Trophoblast cell (in vitro differentiated cells and primary cell): ENCODE measurements around the gene PTGER1.

ENCODE experiments used
- DNase-seq, 2 donors: peaks; one replicate each; pipeline ENCODE4 v3.0.0-alpha.2; 2016
- H2AFZ ChIP-seq: 2 replicates; pipeline ENCODE4 v1.6.1; 2013; ENCODE audit warnings: low read length, moderate library complexity, mild to moderate bottlenecking; ENCODE audit not compliant: insufficient read depth, poor library complexity
- H2AK5ac ChIP-seq: 2 replicates; pipeline ENCODE4 v1.6.1; 2013; ENCODE audit warnings: mild to moderate bottlenecking, low read length
- H2BK120ac ChIP-seq: 2 replicates; pipeline ENCODE4 v1.6.1; 2013; ENCODE audit warnings: low read length, mild to moderate bottlenecking, moderate library complexity; ENCODE audit not compliant: insufficient read depth, poor library complexity
- H2BK12ac ChIP-seq: 2 replicates; pipeline ENCODE4 v1.6.1; 2013; ENCODE audit warnings: mild to moderate bottlenecking, low read length, moderate library complexity
- H2BK5ac ChIP-seq: 2 replicates; pipeline ENCODE4 v1.6.1; 2013; ENCODE audit warnings: low read length, low read depth, moderate library complexity, mild to moderate bottlenecking; ENCODE audit not compliant: poor library complexity
- H3K14ac ChIP-seq: 2 replicates; pipeline ENCODE4 v1.6.1; 2013; ENCODE audit warnings: mild to moderate bottlenecking, low read length
- H3K18ac ChIP-seq: 2 replicates; pipeline ENCODE4 v1.6.1; 2013; ENCODE audit warnings: mild to moderate bottlenecking, low read length
- H3K23ac ChIP-seq: 2 replicates; pipeline ENCODE4 v1.6.1; 2013; ENCODE audit warnings: low read length
- H3K27ac ChIP-seq: 2 replicates; pipeline ENCODE4 v1.5.1; 2013; ENCODE audit warnings: low read depth, mild to moderate bottlenecking, inconsistent platforms, low read length, moderate library complexity
- H3K27me3 ChIP-seq: 2 replicates; pipeline ENCODE4 v1.6.1; 2013; ENCODE audit warnings: inconsistent platforms, mild to moderate bottlenecking, low read length, moderate library complexity; ENCODE audit not compliant: insufficient read depth
- H3K36me3 ChIP-seq, 2 experiments: 1 replicate in 1 of 2; 2 replicates in 1 of 2; pipeline ENCODE4 v1.6.1; 2013; ENCODE audit warnings: low read length in 2 of 2, mild to moderate bottlenecking in 2 of 2, moderate library complexity in 1 of 2; ENCODE audit not compliant: insufficient read depth in 2 of 2, control insufficient read depth in 1 of 2
- H3K4ac ChIP-seq: 2 replicates; pipeline ENCODE4 v1.6.1; 2013; ENCODE audit warnings: low read depth, mild to moderate bottlenecking, low read length, moderate library complexity
- H3K4me1 ChIP-seq, 2 experiments: 1 replicate in 1 of 2; 2 replicates in 1 of 2; pipeline ENCODE4 v1.6.1; 2013; ENCODE audit warnings: low read length in 2 of 2, mild to moderate bottlenecking in 2 of 2, moderate library complexity in 1 of 2; ENCODE audit not compliant: insufficient read depth in 2 of 2, control insufficient read depth in 1 of 2
- H3K4me2 ChIP-seq: 2 replicates; pipeline ENCODE4 v1.6.1; 2013; ENCODE audit warnings: inconsistent platforms, mild to moderate bottlenecking, low read length, moderate library complexity
- H3K4me3 ChIP-seq: 2 replicates; pipeline ENCODE4 v1.5.1; 2013; ENCODE audit warnings: mild to moderate bottlenecking, low read depth, low read length, inconsistent platforms
- H3K79me1 ChIP-seq: one replicate; pipeline ENCODE4 v1.6.1; 2013; ENCODE audit warnings: low read length
- H3K79me2 ChIP-seq: 2 replicates; pipeline ENCODE4 v1.6.1; 2013; ENCODE audit warnings: low read length, mild to moderate bottlenecking; ENCODE audit not compliant: control insufficient read depth, insufficient read depth, poor library complexity
- H3K9ac ChIP-seq: 2 replicates; pipeline ENCODE4 v1.6.1; 2013; ENCODE audit warnings: mild to moderate bottlenecking, low read length
- H3K9me3 ChIP-seq: 2 replicates; pipeline ENCODE4 v1.6.1; 2013; ENCODE audit warnings: low read depth, mild to moderate bottlenecking, control low read depth, inconsistent platforms, low read length; ENCODE audit not compliant: insufficient read depth
- H4K12ac ChIP-seq: 2 replicates; pipeline ENCODE4 v1.6.1; 2013; ENCODE audit warnings: low read depth, mild to moderate bottlenecking, low read length, moderate library complexity
- H4K8ac ChIP-seq: 2 replicates; pipeline ENCODE4 v1.6.1; 2013; ENCODE audit warnings: low read depth, mild to moderate bottlenecking, low read length, moderate library complexity
- H4K91ac ChIP-seq: one replicate; pipeline ENCODE4 v1.6.1; 2013; ENCODE audit warnings: low read depth, mild to moderate bottlenecking, low read length, moderate library complexity
- WGBS: extraction: QIAGEN DNeasy Blood & Tissue Kit; methylation state at CpG from one replicate; pipeline ENCODE4 v1.1.7; 2013; ENCODE audit warnings: missing lambda C conversion rate; ENCODE audit not compliant: insufficient read length, insufficient coverage; ENCODE audit errors: extremely low coverage; 5-methylcytosine and 5-hydroxymethylcytosine counted together

PTGER1 gene

DNA sequence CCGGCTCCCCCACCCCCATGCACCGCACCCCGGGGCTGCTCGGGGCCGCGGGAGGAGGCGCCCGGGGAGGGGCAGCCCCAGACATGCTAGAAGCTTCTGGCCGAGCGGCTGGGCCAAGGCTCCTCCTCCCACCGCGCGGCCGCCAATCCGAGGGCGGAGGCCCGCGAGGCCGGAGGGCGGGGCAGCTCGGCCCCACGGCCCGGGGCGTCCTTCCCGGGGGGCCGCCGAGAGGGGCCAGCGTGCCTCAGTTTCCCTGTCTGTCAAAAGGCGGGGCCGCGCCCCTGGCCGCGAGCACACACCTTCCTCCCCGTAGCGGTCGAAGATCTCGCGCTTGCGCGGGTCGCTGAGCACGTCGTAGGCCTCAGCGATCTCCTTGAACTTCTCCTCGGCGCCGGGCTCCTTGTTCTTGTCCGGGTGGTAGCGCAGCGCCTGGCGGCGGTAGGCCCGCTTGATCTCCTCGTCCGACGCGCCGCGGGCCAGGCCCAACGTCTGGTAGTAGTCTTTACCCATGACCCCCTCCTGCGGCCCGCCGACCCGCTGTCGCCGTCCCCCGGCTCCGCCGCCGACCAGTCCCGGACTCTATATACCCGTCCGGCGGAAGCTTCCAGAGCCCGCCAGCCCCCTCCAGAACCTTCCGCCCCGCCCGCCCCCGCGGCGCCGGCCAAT lies 42.8 kb upstream of the PTGER1 start, which contains the start of gene DNAJB1:
Gene DNAJB1, minus strand, starts transcription at position 558 of the 666 bp plus-strand sequence. Its CDS starts 48 bp downstream, at position 510.
- peak within 1 kb of the TSS; percentile 95 for H2BK5ac ChIP-seq
- peak; percentile 49 to 69 for DNase-seq
- peak within 1 kb of the TSS; percentile 100 for H3K4me3 ChIP-seq
- peak within 1 kb of the TSS; percentile 78 for H4K8ac ChIP-seq
- peaks cover 10 to 13% of the 10 kb centered on the region in 2 experiments for H3K4me1 ChIP-seq
- H3K23ac ChIP-seq = no peak within 1 kb of the TSS
- WGBS = no CpG with 5 or more reads among the region's 82 CpGs
- peak within 1 kb of the TSS; percentile 80 for H3K27ac ChIP-seq
- H3K4ac ChIP-seq = peak within 1 kb of the TSS; percentile 94
- no peak within 1 kb of the TSS for H2BK12ac ChIP-seq
- H2AFZ ChIP-seq = peak within 1 kb of the TSS; percentile 38
- H3K9ac ChIP-seq = peak within 1 kb of the TSS; percentile 97
- H3K36me3 ChIP-seq = peaks cover 25 to 28% of the 10 kb centered on the region in 2 experiments
- H4K12ac ChIP-seq = peak within 1 kb of the TSS; percentile 73
- H3K4me2 ChIP-seq = peak within 1 kb of the TSS; percentile 80
- no peaks in the 10 kb centered on the region for H3K9me3 ChIP-seq
- H2BK120ac ChIP-seq = peak within 1 kb of the TSS; percentile 59
- peaks cover 18% of the 10 kb centered on the region for H3K79me2 ChIP-seq
- H2AK5ac ChIP-seq = peak within 1 kb of the TSS; percentile 84
- H3K14ac ChIP-seq = peak within 1 kb of the TSS; percentile 95
- H4K91ac ChIP-seq = peak within 1 kb of the TSS; percentile 82
- H3K18ac ChIP-seq = peak within 1 kb of the TSS; percentile 90
- H3K79me1 ChIP-seq = peaks cover 13% of the 10 kb centered on the region
- H3K27me3 ChIP-seq = no peaks in the 10 kb centered on the region

DNA sequence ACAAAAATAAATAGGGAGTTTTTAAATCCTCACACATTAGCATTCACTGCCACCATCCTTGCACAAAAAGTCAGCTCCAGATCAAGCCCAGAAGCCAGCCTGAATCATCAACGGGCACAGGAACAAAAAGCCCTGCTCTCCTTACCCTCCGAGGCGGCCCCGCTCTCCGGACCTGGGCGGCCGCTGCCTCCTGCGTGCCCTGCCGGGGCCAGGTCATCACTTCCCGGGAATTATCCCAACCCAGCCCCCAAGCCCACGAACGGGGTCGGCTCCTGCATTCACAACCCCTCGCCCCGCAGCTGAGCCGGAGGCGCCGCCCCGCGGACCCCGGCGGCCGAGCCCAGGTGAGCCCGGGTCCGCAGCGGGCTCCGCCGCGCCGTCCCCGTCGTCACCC lies 42.3 kb upstream of the PTGER1 start:
- H3K27me3 ChIP-seq = no peaks in the 10 kb centered on the region
- DNase-seq = peak in 1 of 2 donors; percentile 25
- H3K4me1 ChIP-seq = peaks cover 10 to 13% of the 10 kb centered on the region in 2 experiments
- peak overlapping the region; percentile 83 for H3K9ac ChIP-seq
- H3K18ac ChIP-seq = peak overlapping the region; percentile 20
- peak overlapping the region; percentile 41 for H3K14ac ChIP-seq
- H3K27ac ChIP-seq = peak overlapping the region; percentile 80
- no peak overlapping the region for H4K12ac ChIP-seq
- no peaks in the 10 kb centered on the region for H3K9me3 ChIP-seq
- peak overlapping the region; percentile 28 for H2BK5ac ChIP-seq
- H2BK12ac ChIP-seq = no peak overlapping the region
- peaks cover 18% of the 10 kb centered on the region for H3K79me2 ChIP-seq
- H4K91ac ChIP-seq = peak overlapping the region; percentile 29
- H3K4me3 ChIP-seq = peak overlapping the region; percentile 100
- peaks cover 25 to 28% of the 10 kb centered on the region in 2 experiments for H3K36me3 ChIP-seq
- H3K23ac ChIP-seq = no peak overlapping the region
- peaks cover 13% of the 10 kb centered on the region for H3K79me1 ChIP-seq
- peak overlapping the region; percentile 94 for H3K4ac ChIP-seq
- peak overlapping the region; percentile 74 for H3K4me2 ChIP-seq
- WGBS = no CpG with 5 or more reads among the region's 32 CpGs
- no peak overlapping the region for H4K8ac ChIP-seq
- H2BK120ac ChIP-seq = peak overlapping the region; percentile 9
- H2AK5ac ChIP-seq = peak overlapping the region; percentile 19
- H2AFZ ChIP-seq = no peak overlapping the region

DNA sequence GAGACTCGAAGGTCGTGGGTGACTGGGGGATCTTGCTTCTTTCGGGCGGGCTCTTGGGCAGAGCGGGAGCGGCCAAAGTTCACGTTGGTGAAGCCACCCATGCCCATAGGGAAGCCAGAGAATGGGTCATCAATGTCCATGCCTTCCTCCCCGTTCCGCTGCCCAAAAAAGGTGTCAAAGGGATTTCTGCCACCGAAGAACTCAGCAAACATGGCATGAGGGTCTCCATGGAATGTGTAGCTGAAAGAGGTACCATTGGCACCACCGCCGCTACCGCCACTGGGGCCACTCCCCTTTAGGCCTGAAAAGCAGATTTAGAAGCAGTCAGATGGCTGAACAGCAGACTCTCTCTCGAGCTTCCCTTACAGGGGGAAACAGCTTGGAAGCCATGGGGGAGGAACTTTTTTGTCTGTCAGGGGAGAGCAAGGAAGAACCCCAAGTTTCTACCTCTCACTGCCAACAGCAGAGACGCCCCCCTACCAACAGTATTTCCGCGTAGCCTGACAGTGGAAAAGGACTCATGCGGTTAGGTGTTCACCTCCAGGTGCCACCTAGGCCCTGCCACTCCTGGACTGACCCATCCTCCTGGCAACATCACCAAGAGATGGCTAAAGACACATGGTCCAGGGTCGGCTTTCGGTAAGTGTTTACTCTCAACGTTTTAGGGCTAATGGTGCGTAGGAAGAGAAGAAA lies 41.7 kb upstream of the PTGER1 start:
- peaks cover 10 to 13% of the 10 kb centered on the region in 2 experiments for H3K4me1 ChIP-seq
- H2AK5ac ChIP-seq = no peak overlapping the region
- H2BK12ac ChIP-seq = no peak overlapping the region
- peaks cover 25 to 28% of the 10 kb centered on the region in 2 experiments for H3K36me3 ChIP-seq
- no peaks in the 10 kb centered on the region for H3K9me3 ChIP-seq
- peak overlapping the region; percentile 18 for H3K9ac ChIP-seq
- DNase-seq = peak in 1 of 2 donors; percentile 21
- H2AFZ ChIP-seq = no peak overlapping the region
- H3K4me2 ChIP-seq = peak overlapping the region; percentile 74
- WGBS = no CpG with 5 or more reads among the region's 22 CpGs
- H4K12ac ChIP-seq = no peak overlapping the region
- peak overlapping the region; percentile 87 for H3K4ac ChIP-seq
- no peaks in the 10 kb centered on the region for H3K27me3 ChIP-seq
- peak overlapping the region; percentile 100 for H3K4me3 ChIP-seq
- no peak overlapping the region for H2BK120ac ChIP-seq
- H3K14ac ChIP-seq = no peak overlapping the region
- no peak overlapping the region for H3K23ac ChIP-seq
- no peak overlapping the region for H4K91ac ChIP-seq
- H3K18ac ChIP-seq = peak overlapping the region; percentile 34
- H2BK5ac ChIP-seq = no peak overlapping the region
- no peak overlapping the region for H4K8ac ChIP-seq
- no peak overlapping the region for H3K27ac ChIP-seq
- peaks cover 13% of the 10 kb centered on the region for H3K79me1 ChIP-seq
- H3K79me2 ChIP-seq = peaks cover 18% of the 10 kb centered on the region

DNA sequence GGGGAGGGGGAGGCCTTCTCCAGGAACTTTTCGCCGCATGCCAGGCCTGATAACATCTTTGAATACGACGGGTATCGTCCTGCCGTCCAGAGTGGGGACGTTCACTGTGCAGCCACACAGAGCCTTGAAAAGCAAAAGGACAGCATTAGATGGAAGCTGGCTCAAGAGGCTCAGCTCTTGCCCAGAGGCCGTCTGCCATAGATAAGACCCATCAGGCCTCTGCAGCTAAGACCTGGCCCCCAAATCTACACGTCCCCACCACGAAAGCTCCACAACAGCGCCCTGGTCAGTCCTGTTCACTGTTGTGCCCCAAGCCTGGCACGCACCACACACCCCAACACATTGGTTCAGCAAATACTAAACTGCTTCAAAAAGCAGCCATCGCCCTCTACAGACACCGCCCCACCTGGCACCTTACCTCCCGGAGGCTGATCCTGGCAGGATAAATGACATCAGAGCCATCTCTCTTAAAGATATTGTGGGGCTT lies 40.9 kb upstream of the PTGER1 start:
- H3K79me1 ChIP-seq = peaks cover 13% of the 10 kb centered on the region
- no peak overlapping the region for H2BK12ac ChIP-seq
- peak overlapping the region; percentile 49 for H4K8ac ChIP-seq
- no peaks in the 10 kb centered on the region for H3K27me3 ChIP-seq
- peak overlapping the region; percentile 34 for H3K4me3 ChIP-seq
- no peak overlapping the region for H2BK5ac ChIP-seq
- no peak overlapping the region for H4K91ac ChIP-seq
- H3K18ac ChIP-seq = peak overlapping the region; percentile 87
- H2AK5ac ChIP-seq = no peak overlapping the region
- H3K14ac ChIP-seq = no peak overlapping the region
- peak overlapping the region; percentile 54 for H4K12ac ChIP-seq
- H3K4me2 ChIP-seq = peak overlapping the region; percentile 74
- H2AFZ ChIP-seq = no peak overlapping the region
- peak in 1 of 2 donors; percentile 15 for DNase-seq
- H3K36me3 ChIP-seq = peaks cover 25 to 28% of the 10 kb centered on the region in 2 experiments
- WGBS = no CpG with 5 or more reads among the region's 15 CpGs
- no peak overlapping the region for H3K27ac ChIP-seq
- peak overlapping the region; percentile 33 for H3K23ac ChIP-seq
- peak overlapping the region; percentile 37 for H3K9ac ChIP-seq
- peaks cover 10 to 13% of the 10 kb centered on the region in 2 experiments for H3K4me1 ChIP-seq
- no peaks in the 10 kb centered on the region for H3K9me3 ChIP-seq
- no peak overlapping the region for H2BK120ac ChIP-seq
- H3K79me2 ChIP-seq = peaks cover 18% of the 10 kb centered on the region
- H3K4ac ChIP-seq = peak overlapping the region; percentile 87
